Measurements from ENCODE around the gene SLC35A1. TPM values are rescaled to one million over a fixed set of nuclear protein-coding genes. Genes with fewer than 3 reads are reported as not detected.

The SLC35A1 gene
- total RNA-seq, 1 donor from 2014 or later: 21.9 TPM

- peaks cover 15% of the 10 kb centered on the region for H3K36me3 Mint-ChIP-seq (ENCODE audit: unreplicated experiment)
- H3K4me3 Mint-ChIP-seq (ENCODE audit: unreplicated experiment): no peak overlapping the region
- TF ChIP-seq, protein P1, sequence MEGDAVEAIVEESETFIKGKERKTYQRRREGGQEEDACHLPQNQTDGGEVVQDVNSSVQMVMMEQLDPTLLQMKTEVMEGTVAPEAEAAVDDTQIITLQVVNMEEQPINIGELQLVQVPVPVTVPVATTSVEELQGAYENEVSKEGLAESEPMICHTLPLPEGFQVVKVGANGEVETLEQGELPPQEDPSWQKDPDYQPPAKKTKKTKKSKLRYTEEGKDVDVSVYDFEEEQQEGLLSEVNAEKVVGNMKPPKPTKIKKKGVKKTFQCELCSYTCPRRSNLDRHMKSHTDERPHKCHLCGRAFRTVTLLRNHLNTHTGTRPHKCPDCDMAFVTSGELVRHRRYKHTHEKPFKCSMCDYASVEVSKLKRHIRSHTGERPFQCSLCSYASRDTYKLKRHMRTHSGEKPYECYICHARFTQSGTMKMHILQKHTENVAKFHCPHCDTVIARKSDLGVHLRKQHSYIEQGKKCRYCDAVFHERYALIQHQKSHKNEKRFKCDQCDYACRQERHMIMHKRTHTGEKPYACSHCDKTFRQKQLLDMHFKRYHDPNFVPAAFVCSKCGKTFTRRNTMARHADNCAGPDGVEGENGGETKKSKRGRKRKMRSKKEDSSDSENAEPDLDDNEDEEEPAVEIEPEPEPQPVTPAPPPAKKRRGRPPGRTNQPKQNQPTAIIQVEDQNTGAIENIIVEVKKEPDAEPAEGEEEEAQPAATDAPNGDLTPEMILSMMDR (IDR thresholded peaks at IDR 0.05; ENCODE audit: partially characterized antibody, unreplicated experiment): no peak
- H3K27ac Mint-ChIP-seq (ENCODE audit: unreplicated experiment): no peak overlapping the region
- peaks cover 5% of the 10 kb centered on the region for H3K9me3 Mint-ChIP-seq (ENCODE audit: unreplicated experiment)
- no peaks in the 10 kb centered on the region for H3K4me1 Mint-ChIP-seq (ENCODE audit: low read depth, unreplicated experiment)
- no peak for DNase-seq
- no peaks in the 10 kb centered on the region for H3K27me3 Mint-ChIP-seq (ENCODE audit: unreplicated experiment)
Measured at GRCh38 chr6:87538510-87539260, 65.9 kb downstream of the SLC35A1 start.

DNA sequence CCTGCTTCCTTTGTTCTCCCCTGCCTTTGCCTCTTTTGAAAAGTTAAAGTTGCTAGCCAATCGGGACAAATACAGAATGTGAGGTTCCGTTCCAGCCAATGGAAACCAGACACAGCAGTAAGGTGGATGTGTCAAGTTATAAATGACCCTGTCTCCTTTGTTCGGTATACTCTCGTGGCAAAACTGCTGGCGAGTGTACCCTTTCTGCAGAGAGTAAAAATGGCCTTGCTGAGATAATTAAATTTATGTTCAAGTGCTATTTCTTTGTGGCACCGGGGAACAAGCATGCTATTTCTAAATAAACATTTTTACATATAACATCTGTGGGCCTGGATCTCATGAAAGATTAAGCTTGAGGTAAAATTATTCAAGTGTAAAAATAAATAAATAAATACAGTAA, 66.8 kb downstream of the SLC35A1 start:
- H3K4me3 Mint-ChIP-seq (ENCODE audit: unreplicated experiment): no peak overlapping the region
- no peak for DNase-seq
- no peak overlapping the region for H3K27ac Mint-ChIP-seq (ENCODE audit: unreplicated experiment)
- H3K4me1 Mint-ChIP-seq (ENCODE audit: low read depth, unreplicated experiment): no peaks in the 10 kb centered on the region
- TF ChIP-seq, protein P1 (IDR thresholded peaks at IDR 0.05; ENCODE audit: partially characterized antibody, unreplicated experiment): no peak
- H3K9me3 Mint-ChIP-seq (ENCODE audit: unreplicated experiment): peaks cover 5% of the 10 kb centered on the region
- H3K27me3 Mint-ChIP-seq (ENCODE audit: unreplicated experiment): no peaks in the 10 kb centered on the region
- H3K36me3 Mint-ChIP-seq (ENCODE audit: unreplicated experiment): peaks cover 15% of the 10 kb centered on the region

- H3K4me1 Mint-ChIP-seq (ENCODE audit: low read depth, unreplicated experiment): no peaks in the 10 kb centered on the region
Measured at GRCh38 chr6:87540539-87540938, 67.8 kb downstream of the SLC35A1 start.

GRCh38 chr6:87541041-87541440, 68.3 kb downstream of the SLC35A1 start:
- Mint-ChIP-seq H3K27ac (ENCODE audit: unreplicated experiment) (no peak overlapping the region), H3K36me3 (ENCODE audit: unreplicated experiment) (peaks cover 15% of the 10 kb centered on the region), H3K4me1 (ENCODE audit: low read depth, unreplicated experiment) (no peaks in the 10 kb centered on the region), H3K27me3 (ENCODE audit: unreplicated experiment) (no peaks in the 10 kb centered on the region), H3K9me3 (ENCODE audit: unreplicated experiment) (peaks cover 5% of the 10 kb centered on the region), H3K4me3 (ENCODE audit: unreplicated experiment) (no peak overlapping the region)
- TF ChIP-seq, protein P1 (IDR thresholded peaks at IDR 0.05; ENCODE audit: partially characterized antibody, unreplicated experiment): no peak
- no peak for DNase-seq

More at GRCh38 chr6:87540539-87540938, 67.8 kb downstream of the SLC35A1 start:
- Mint-ChIP-seq H3K36me3 (ENCODE audit: unreplicated experiment) (peaks cover 15% of the 10 kb centered on the region), H3K27me3 (ENCODE audit: unreplicated experiment) (no peaks in the 10 kb centered on the region), H3K9me3 (ENCODE audit: unreplicated experiment) (peaks cover 5% of the 10 kb centered on the region), H3K27ac (ENCODE audit: unreplicated experiment) (no peak overlapping the region), H3K4me3 (ENCODE audit: unreplicated experiment) (no peak overlapping the region)
- TF ChIP-seq, protein P1 (IDR thresholded peaks at IDR 0.05; ENCODE audit: partially characterized antibody, unreplicated experiment): no peak
- no peak for DNase-seq

- H3K9me3 Mint-ChIP-seq (ENCODE audit: unreplicated experiment): peaks cover 5% of the 10 kb centered on the region
- no peak overlapping the region for H3K4me3 Mint-ChIP-seq (ENCODE audit: unreplicated experiment)
- no peaks in the 10 kb centered on the region for H3K4me1 Mint-ChIP-seq (ENCODE audit: low read depth, unreplicated experiment)
- TF ChIP-seq, protein P1 (IDR thresholded peaks at IDR 0.05; ENCODE audit: partially characterized antibody, unreplicated experiment): no peak
- H3K36me3 Mint-ChIP-seq (ENCODE audit: unreplicated experiment): peaks cover 15% of the 10 kb centered on the region
- no peak for DNase-seq
- H3K27ac Mint-ChIP-seq (ENCODE audit: unreplicated experiment): no peak overlapping the region
- no peaks in the 10 kb centered on the region for H3K27me3 Mint-ChIP-seq (ENCODE audit: unreplicated experiment)
Measured at GRCh38 chr6:87541744-87542143, 69.0 kb downstream of the SLC35A1 start.

Data from glutamatergic neuron (in vitro differentiated cells).